Activated CD4-positive, alpha-beta T cell treated with anti-CD3 and anti-CD28 coated beads for 1 hour (primary cell): ENCODE measurements around the gene CACTIN.

Experiments
- DNase-seq: peaks from one replicate; pipeline ENCODE4 v3.0.0-alpha.2; 2020

CACTIN gene

DNA sequence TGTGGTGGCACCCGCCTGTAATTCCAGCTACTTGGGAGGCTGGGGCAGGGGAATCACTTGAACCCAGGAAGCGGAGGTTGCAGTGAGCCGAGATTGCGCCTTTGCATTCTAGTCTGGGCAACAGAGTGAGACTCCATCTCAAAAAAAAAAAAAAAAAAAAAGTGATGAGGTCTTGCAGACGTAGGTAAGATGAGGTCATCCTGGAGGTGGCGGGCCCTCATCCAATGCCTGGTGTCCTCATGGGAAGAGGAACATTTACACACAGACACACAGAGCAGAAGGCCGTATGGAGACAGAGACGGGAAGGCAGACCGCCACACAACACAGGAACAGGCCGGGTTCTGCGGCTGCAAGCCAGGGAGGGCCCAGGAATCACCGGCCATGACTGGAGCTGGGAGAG, 4.4 kb downstream of the CACTIN start:
- DNase-seq = no peak

- no peak for DNase-seq
Measured at GRCh38 chr19:3621689-3622088, 4.9 kb downstream of the CACTIN start.

GRCh38 chr19:3620817-3621547, 5.6 kb downstream of the CACTIN start:
- DNase-seq = no peak

GRCh38 chr19:3620145-3620816, 6.3 kb downstream of the CACTIN start:
- DNase-seq = no peak

- DNase-seq = no peak
Measured at GRCh38 chr19:3619631-3620012, 7.0 kb downstream of the CACTIN start.

DNA sequence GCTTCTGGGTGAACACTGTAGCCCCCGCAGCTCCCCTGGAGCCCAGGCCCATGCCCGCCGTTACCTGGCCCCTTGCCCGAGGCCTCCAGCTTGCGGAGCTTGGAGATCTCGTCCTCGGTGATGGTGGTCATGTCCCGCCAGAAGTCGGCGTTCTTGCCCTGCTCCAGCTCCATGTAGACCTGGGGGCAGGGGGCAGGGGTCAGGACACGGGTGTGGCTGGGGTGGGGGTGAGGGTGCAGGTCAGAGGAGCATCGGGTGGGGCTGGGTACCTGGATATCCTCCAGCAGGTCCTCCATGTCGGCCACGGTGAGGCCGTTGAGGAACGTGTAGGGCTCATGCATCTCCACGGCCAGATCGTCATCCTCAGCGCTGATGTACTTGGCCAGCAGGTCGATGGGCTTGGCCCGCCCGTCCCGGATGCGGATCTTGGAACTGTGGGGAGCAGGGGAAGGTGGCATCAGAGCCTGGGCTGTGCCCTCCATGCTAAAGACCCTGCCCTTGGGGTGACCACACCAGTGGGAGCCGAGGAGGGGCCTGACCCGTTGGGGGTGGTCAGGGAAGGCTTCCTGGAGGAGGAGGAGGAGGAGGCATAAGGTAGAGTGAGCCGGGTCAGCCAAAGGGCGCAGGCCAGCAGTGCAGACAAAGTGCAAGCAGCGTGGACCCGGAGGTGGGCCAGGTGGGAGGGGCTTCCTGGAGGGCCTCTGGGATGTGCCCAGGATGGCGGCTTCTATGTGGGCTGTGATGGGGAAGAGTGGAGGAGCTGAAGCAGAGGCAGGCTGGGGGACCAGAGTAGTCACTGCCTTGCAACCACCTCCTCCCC, 7.6 kb downstream of the CACTIN start:
- DNase-seq = no peak

DNA sequence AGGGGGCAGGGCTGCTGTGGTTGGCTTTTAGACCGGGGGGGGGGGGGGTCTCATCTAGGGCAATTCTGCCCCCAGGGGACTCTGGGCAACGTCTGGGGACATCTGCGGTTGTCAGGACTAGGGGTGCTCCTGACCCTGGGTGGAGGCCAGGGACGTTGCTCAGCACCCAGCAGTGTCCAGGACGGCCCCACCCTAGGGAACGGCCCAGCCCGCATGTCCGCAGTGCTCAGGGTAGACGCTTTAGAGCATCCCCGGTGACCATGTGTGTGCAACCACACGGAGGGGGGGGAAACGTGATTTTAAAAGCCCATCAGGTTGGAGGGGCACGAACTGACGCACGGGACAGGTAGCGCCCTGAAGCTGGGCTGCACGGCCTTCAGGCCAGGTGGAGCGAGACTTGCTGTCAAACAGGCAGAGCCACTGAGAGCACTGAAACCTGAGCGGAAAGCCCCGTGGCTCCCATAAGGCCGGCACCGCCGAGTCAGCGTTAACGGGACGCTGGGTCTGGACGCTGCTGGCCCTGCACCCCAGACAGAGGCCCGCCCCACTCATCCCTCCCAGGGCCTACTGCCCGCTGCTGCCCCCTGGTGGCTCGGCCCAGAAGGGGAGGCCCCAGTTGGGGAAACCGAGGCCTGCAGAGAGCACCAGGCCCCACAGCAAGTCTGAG, 8.3 kb downstream of the CACTIN start:
- peak; percentile 31 for DNase-seq

DNA sequence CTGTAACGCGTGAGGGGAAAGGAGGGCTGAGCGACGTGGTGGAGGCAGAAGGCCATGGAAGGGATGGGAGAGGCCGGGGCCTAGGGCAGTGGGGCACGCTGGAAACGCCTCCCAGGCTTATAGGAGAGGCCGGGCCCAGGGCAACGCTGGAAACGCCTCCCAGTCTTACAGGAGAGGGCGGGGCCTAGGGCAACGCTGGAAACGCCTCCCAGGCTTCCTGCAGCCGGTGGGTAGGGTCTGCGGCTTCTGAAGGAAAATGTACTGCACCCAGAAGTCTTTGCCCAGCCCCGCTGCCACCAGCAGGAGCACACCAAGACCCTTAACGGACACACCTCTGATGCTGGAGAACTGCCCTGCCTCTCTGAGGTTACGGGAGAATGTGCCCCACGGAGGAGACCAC, 9.1 kb downstream of the CACTIN start:
- DNase-seq = no peak

GRCh38 chr19:3615524-3616135, 11.0 kb downstream of the CACTIN start:
- no peak for DNase-seq

GRCh38 chr19:3614858-3615505, 11.6 kb downstream of the CACTIN start:
- DNase-seq = no peak

GRCh38 chr19:3613818-3614661, 12.6 kb downstream of the CACTIN start:
- no peak for DNase-seq

DNA sequence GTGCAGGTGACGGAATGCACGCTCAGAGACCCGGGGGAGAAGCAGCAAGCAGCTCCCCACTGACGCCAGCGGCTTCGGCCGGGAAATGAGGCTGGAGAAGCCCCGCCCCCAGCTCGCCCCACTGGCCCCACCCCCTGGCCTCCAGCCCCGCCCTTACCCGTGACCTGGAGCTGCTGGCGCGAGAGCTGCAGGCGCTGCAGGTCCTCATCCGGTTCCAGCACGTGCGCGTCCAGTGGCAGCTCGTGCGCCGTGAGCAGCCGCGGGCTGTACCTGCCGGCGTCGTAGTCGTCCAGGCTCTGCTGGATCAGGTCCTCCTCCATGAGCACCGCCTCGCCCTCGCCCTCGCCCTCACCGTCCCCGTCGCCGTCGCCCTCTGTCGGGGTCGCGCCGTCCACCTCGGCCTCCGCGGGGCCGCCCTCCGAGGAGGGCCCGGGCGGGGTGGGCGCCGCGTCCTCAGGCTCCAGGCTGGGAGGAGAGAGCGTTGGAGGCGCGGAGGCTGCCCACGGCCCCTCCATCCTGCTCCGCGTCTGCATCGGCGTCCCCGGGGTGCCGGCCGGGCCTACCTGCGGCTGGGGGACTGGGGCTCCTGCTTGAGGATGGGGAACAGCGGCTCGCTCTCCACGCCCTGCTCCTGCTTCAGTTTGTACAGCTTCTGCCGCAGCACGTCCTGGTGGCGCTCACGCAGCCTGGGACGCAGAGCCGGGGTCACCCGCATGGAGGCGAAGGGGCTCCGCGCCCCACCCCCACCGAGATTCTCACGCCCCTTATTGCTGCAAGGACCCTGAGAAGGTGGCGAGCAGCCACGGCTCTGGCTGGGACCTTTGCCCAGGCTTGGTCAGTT, 13.5 kb downstream of the CACTIN start:
- no peak for DNase-seq

- no peak for DNase-seq
Measured at GRCh38 chr19:3612330-3612729, 14.3 kb downstream of the CACTIN start.

DNA sequence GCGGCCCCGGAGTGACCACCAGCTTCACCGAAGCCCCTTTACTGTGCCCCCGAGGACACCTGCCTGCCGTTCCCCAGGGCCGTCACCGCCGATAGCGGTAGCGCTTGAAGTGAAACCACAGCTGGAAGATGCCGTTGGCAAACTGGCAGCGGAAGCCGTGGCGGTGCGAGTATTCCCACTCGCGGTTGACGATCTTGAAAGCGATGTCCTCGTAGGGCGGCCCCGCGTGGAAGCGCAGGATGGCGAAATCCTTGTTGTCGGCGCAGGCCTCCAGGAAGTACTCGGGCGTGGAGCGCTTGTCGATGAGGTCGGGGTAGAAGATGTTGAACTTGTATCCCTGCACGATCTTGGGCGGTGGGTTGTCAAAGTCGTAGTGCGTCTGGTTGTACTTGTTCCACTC, 14.7 kb downstream of the CACTIN start:
- no peak for DNase-seq

DNA sequence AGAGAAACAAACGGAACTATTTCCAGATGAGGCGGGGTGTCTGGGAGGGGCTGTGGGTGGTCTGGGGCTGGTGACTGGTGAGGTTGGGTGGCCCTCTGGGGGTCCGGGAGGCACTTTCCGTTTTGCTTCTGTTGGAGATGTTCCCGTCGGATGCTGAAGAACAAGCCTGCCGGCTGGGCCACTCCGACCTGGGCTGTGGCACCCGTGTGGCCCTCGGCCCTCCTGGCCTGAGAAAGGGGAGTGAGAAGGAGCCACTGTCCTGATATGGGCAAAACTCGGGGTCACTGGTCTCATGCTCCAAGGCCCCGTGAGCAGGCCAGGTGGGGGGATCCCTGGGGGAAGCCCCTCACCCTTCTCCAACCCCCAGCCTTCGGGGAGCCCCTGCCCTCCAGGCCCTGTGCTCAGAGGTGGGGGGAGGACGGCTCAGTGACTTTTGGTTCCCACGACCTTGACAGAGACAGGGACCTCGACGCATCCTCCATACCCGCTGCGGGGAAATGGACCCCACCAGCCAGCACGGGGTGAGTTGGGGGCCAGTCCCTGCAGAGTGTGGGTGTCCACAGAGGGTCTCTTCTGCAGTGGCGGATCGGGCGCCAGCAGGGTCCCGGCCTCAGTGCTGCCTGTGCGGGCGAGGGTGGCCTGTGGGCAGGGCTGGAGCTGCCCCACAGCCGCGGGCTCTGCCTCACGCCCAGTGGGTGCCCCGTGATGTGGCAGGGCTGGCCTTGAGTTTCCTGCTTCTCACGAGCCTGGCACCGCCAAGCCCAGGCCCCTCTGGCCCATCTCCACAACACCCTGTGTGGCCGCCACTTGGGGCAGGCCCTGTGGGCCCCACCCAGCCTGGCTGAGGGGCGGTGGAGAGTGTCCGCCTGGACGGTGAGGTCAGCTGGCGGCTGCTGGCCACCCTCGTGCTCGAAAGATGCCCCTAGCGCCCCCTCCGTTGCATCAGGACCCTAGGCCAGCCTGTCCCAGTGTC, 15.6 kb downstream of the CACTIN start:
- no peak for DNase-seq

DNA sequence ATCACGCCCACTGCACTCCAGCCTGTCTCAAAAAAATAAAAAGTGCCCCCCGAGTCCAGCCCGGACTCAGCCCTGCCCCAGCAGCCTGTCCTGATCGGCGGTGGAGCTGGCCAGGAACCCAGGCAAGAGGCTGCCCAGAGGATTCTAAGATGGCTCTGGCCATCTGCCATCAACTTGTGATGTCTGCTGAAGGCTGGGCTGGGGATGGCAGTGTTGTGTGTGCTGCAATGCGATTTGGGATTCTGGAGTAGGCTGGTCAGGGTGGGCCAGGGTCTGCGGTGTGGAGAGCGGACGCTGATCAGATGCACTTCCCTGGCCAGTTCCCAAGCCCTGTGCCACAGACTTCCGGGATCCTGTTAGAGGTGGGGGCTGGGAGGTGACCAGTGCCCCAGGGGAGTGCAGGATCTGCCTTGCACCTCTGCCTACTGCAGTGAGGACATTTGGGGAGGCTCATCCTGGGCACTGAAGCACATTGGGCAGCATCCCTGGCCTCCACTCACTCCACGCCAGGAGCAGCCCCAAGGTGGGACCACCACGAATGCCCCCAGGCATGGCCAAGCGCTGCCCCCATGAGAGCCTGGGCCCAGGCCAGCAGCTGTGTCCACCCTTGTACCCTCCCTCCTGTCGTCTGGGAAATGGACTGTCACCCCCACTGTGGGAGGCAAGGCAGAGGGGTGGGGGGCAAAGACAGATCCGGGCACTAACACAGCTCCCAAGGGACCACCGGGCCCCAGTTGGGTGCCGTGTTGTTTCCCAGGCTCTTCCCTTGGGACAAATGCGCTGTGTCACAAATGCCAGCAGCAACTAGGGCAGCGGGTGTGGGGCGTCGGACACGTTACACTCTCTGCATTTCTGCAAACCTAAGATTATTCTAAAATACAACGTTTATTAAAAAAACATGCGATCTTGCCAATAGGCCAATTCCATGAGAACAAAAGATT, 16.5 kb downstream of the CACTIN start:
- no peak for DNase-seq

DNA sequence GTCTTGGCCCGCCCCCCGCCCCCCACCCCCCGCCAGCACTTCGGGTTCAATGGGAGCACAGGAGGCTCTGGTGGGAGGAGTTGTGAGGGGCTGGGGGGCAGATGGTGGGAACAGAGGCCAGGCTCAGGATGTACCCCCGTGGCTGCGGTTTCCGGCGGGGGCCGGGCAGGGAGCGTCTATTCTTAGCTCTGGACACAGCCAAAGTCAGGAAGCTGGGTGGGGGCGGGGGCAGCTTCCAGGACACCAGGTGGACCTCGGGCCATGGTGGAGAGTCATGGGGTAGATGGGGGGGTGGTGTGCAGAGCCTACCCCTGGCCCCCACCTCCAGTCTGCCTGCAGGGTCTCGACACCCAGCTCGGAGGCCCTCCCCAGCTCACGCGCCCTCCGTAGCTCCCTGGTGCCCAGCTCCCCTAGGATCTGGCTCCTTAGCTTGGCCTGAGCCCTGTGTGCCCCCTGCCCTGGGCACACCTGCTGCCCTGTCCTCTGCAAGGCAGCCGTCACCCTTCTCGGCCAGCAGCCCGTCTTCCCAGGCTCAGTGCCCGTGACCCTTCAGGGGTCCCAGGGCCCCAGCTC, 17.8 kb downstream of the CACTIN start:
- no peak for DNase-seq
